Measurements from ENCODE around the gene PIP5K1C. TPM values are rescaled to one million over a fixed set of nuclear protein-coding genes. Genes with fewer than 3 reads are reported as not detected.

PIP5K1C gene
- total RNA-seq, 1 donor from 2014 or later: 42.0 TPM

DNA sequence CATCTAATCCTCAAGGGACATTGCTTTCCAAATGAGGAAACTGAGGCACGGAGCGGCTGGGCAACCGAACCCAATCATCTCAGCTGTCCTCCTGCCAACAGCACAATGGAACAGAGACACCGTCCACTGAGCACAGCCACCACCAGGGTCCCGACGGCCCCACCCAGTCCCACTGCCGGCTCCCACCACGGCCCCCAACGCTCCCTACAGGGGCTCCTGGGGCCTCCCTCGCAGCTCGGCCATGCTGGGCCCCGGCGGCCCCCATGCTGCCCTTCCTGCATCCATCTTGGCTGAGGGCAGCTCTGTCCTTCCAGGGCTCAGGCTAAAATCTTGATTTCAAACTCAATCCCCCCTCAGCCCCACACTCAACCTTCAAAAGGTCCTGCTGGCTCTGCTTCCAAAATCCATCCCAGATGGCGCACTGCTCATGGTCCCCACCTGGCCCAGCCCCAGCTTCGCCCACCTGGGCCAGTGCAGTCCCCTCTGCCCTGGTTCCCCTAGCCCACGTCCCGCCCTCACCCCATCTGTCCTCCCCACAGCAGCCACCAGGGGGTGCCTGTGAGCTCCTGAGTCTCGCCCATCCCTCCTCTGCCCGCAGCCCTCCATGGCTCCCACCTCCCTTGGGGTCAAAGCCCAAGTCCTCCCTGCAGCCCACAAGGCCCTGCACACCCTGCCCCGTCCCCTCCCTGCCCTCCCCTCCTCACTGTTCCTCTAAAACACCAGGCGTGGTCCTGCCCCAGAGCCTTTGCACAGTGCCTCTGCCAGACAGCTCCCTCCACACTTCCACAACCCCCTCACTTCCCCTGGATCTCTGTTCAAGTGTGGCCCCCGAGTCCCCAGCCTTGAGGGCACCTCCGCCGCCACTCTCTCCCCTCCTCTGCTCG, 7.9 kb downstream of the PIP5K1C start:
- H3K27ac ChIP-seq (ENCODE audit: low read depth, low read length): no peak overlapping the region
- no peak overlapping the region for H3K9ac ChIP-seq (ENCODE audit: low read length)
- no peaks in the 10 kb centered on the region for H3K36me3 ChIP-seq (ENCODE audit: insufficient read depth, low read length)
- H2AFZ ChIP-seq (ENCODE audit: low read depth, low read length): no peak overlapping the region
- Mint-ChIP-seq H3K27ac (ENCODE audit: unreplicated experiment) (peak overlapping the region; percentile 34), H3K36me3 (ENCODE audit: low read depth, unreplicated experiment) (peaks cover 9% of the 10 kb centered on the region), H3K4me3 (ENCODE audit: unreplicated experiment) (no peak overlapping the region), H3K27me3 (ENCODE audit: low read depth, unreplicated experiment) (no peaks in the 10 kb centered on the region), H3K4me1 (ENCODE audit: low read depth, unreplicated experiment) (peaks cover under 1% of the 10 kb centered on the region), H3K9me3 (ENCODE audit: unreplicated experiment) (no peaks in the 10 kb centered on the region)
- H3K4me2 ChIP-seq (ENCODE audit: low read length): no peak overlapping the region
- FAIRE-seq (no peak), DNase-seq (ENCODE audit: low read depth) (no peak)
- no peaks in the 10 kb centered on the region for H3K27me3 ChIP-seq (ENCODE audit: insufficient read depth, low read length)
- H3K4me1 ChIP-seq (ENCODE audit: insufficient read depth, low read length): peaks cover 3% of the 10 kb centered on the region
- H3K79me2 ChIP-seq (ENCODE audit: insufficient read depth, low read length): peaks cover 97% of the 10 kb centered on the region
- TF ChIP-seq CTCF (IDR thresholded peaks at IDR 0.05; ENCODE audit: insufficient read depth, low read depth, low read length) (peak; percentile 20), EZH2 (IDR thresholded peaks at IDR 0.05; ENCODE audit: insufficient read depth, low read length) (no peak)
- no peak overlapping the region for H3K4me3 ChIP-seq (ENCODE audit: insufficient read depth, low read depth, low read length)
- no peaks in the 10 kb centered on the region for H3K9me3 ChIP-seq (ENCODE audit: insufficient read depth, low read depth, low read length)
- peaks cover 90% of the 10 kb centered on the region for H4K20me1 ChIP-seq (ENCODE audit: insufficient read depth, low read length)

GRCh38 chr19:3691726-3692125, 8.5 kb downstream of the PIP5K1C start:
- Mint-ChIP-seq H3K4me1 (ENCODE audit: low read depth, unreplicated experiment) (peaks cover 4% of the 10 kb centered on the region), H3K27me3 (ENCODE audit: low read depth, unreplicated experiment) (no peaks in the 10 kb centered on the region), H3K27ac (ENCODE audit: unreplicated experiment) (no peak overlapping the region), H3K4me3 (ENCODE audit: unreplicated experiment) (peak overlapping the region; percentile 46), H3K36me3 (ENCODE audit: low read depth, unreplicated experiment) (peaks cover 9% of the 10 kb centered on the region), H3K9me3 (ENCODE audit: unreplicated experiment) (no peaks in the 10 kb centered on the region)
- no peak overlapping the region for H3K9ac ChIP-seq (ENCODE audit: low read length)
- H3K4me2 ChIP-seq (ENCODE audit: low read length): no peak overlapping the region
- TF ChIP-seq CTCF (IDR thresholded peaks at IDR 0.05; ENCODE audit: insufficient read depth, low read depth, low read length) (no peak), EZH2 (IDR thresholded peaks at IDR 0.05; ENCODE audit: insufficient read depth, low read length) (no peak)
- H3K4me3 ChIP-seq (ENCODE audit: insufficient read depth, low read depth, low read length): no peak overlapping the region
- no peaks in the 10 kb centered on the region for H3K27me3 ChIP-seq (ENCODE audit: insufficient read depth, low read length)
- FAIRE-seq (no peak), DNase-seq (ENCODE audit: low read depth) (no peak)
- no peaks in the 10 kb centered on the region for H3K36me3 ChIP-seq (ENCODE audit: insufficient read depth, low read length)
- peaks cover 97% of the 10 kb centered on the region for H3K79me2 ChIP-seq (ENCODE audit: insufficient read depth, low read length)
- peaks cover 3% of the 10 kb centered on the region for H3K4me1 ChIP-seq (ENCODE audit: insufficient read depth, low read length)
- H3K9me3 ChIP-seq (ENCODE audit: insufficient read depth, low read depth, low read length): no peaks in the 10 kb centered on the region
- H4K20me1 ChIP-seq (ENCODE audit: insufficient read depth, low read length): peaks cover 90% of the 10 kb centered on the region
- H2AFZ ChIP-seq (ENCODE audit: low read depth, low read length): no peak overlapping the region
- no peak overlapping the region for H3K27ac ChIP-seq (ENCODE audit: low read depth, low read length)

- peaks cover 97% of the 10 kb centered on the region for H3K79me2 ChIP-seq (ENCODE audit: insufficient read depth, low read length)
- DNase-seq (ENCODE audit: low read depth): no peak
These were observed 8.9 kb downstream of the PIP5K1C start for GRCh38 chr19:3691372-3691716.

More at GRCh38 chr19:3691372-3691716, 8.9 kb downstream of the PIP5K1C start:
- Mint-ChIP-seq H3K4me3 (ENCODE audit: unreplicated experiment) (peak overlapping the region; percentile 46), H3K27ac (ENCODE audit: unreplicated experiment) (no peak overlapping the region), H3K4me1 (ENCODE audit: low read depth, unreplicated experiment) (peaks cover 4% of the 10 kb centered on the region), H3K36me3 (ENCODE audit: low read depth, unreplicated experiment) (peaks cover 9% of the 10 kb centered on the region), H3K27me3 (ENCODE audit: low read depth, unreplicated experiment) (no peaks in the 10 kb centered on the region), H3K9me3 (ENCODE audit: unreplicated experiment) (no peaks in the 10 kb centered on the region)
- Histone ChIP-seq H3K36me3 (ENCODE audit: insufficient read depth, low read length) (no peaks in the 10 kb centered on the region), H3K27ac (ENCODE audit: low read depth, low read length) (no peak overlapping the region), H3K4me2 (ENCODE audit: low read length) (no peak overlapping the region), H2AFZ (ENCODE audit: low read depth, low read length) (no peak overlapping the region), H3K4me1 (ENCODE audit: insufficient read depth, low read length) (peaks cover 3% of the 10 kb centered on the region), H3K9me3 (ENCODE audit: insufficient read depth, low read depth, low read length) (no peaks in the 10 kb centered on the region), H3K4me3 (ENCODE audit: insufficient read depth, low read depth, low read length) (no peak overlapping the region), H4K20me1 (ENCODE audit: insufficient read depth, low read length) (peaks cover 89% of the 10 kb centered on the region), H3K9ac (ENCODE audit: low read length) (no peak overlapping the region), H3K27me3 (ENCODE audit: insufficient read depth, low read length) (no peaks in the 10 kb centered on the region)
- TF ChIP-seq EZH2 (IDR thresholded peaks at IDR 0.05; ENCODE audit: insufficient read depth, low read length) (no peak), CTCF (IDR thresholded peaks at IDR 0.05; ENCODE audit: insufficient read depth, low read depth, low read length) (no peak)
- no peak for FAIRE-seq

Data from astrocyte (in vitro differentiated cells and primary cell).